SH-SY5Y (cell line): Measurements from ENCODE around the gene PDZRN3.

Experiments
- GATA2 ChIP-seq: IDR thresholded peaks from 2 replicates; pipeline ENCODE4 v1.6.1; 2011; ENCODE audit warnings: mild to moderate bottlenecking, low read depth, low read length
- GATA3 ChIP-seq: IDR thresholded peaks from 2 replicates; pipeline ENCODE4 v1.6.1; 2011; ENCODE audit warnings: low read depth, mild to moderate bottlenecking, low read length, moderate library complexity

GRCh38 chr3:73363093-73363492 is 261.6 kb downstream of the PDZRN3 start:
- no peak for TF ChIP-seq GATA2
- TF ChIP-seq GATA3: no peak
